ENCODE results near the gene CXCL13. TPM values are rescaled to one million over a fixed set of nuclear protein-coding genes. Genes with fewer than 3 reads are reported as not detected.
"Not testable (repeated sequence)": the region's sequence is repeated elsewhere in the genome, so short reads cannot be mapped to it uniquely, and the experiment has no call there.

The CXCL13 gene
- total RNA-seq (ENCODE audit: unreplicated experiment), result not detected
- long read RNA-seq, result 0 reads

- no peak for TF ChIP-seq CTCF (IDR thresholded peaks at IDR 0.05; ENCODE audit: unreplicated experiment)
- Mint-ChIP-seq H3K27ac (ENCODE audit: unreplicated experiment) (no peak within 1 kb of the TSS), H3K36me3 (ENCODE audit: low read depth, unreplicated experiment) (no peaks in the 10 kb centered on the region), H3K4me3 (ENCODE audit: unreplicated experiment) (no peak within 1 kb of the TSS), H3K4me1 (ENCODE audit: unreplicated experiment) (no peaks in the 10 kb centered on the region), H3K27me3 (ENCODE audit: unreplicated experiment) (no peaks in the 10 kb centered on the region), H3K9me3 (ENCODE audit: unreplicated experiment) (no peaks in the 10 kb centered on the region)
- DNase-seq (ENCODE audit: low spot score), result no peak
Measured at GRCh38 chr4:77605210-77605902, at the start of gene CXCL13. CXCL13 (plus strand) TSS chr4:77605820; CDS start chr4:77605866, 46 bp downstream.

DNA sequence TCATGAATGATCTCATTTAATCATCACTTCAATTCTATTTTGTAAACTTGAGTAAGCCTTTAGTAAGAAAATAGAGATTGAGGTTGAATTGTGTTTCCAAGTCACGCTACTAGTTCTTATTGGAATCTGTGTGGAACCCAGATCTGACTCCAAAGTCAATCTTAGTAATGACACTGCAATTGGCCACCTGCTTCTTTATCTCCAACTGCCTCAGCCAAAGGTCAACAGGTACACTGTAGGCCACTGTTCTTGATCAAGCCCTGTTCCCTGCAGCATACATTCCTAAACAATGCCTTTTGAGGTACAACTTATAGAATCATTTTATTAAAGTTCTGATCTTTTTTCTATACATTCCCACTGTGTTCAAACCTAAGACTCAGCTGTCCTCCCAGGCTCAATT lies 45.5 kb upstream of the CXCL13 start:
- Mint-ChIP-seq H3K36me3 (ENCODE audit: low read depth, unreplicated experiment) (no peaks in the 10 kb centered on the region), H3K27me3 (ENCODE audit: unreplicated experiment) (no peaks in the 10 kb centered on the region), H3K4me3 (ENCODE audit: unreplicated experiment) (no peak overlapping the region), H3K27ac (ENCODE audit: unreplicated experiment) (no peak overlapping the region), H3K9me3 (ENCODE audit: unreplicated experiment) (no peaks in the 10 kb centered on the region), H3K4me1 (ENCODE audit: unreplicated experiment) (no peaks in the 10 kb centered on the region)
- DNase-seq (ENCODE audit: low spot score), result no peak
- TF ChIP-seq CTCF (IDR thresholded peaks at IDR 0.05; ENCODE audit: unreplicated experiment), result no peak

DNA sequence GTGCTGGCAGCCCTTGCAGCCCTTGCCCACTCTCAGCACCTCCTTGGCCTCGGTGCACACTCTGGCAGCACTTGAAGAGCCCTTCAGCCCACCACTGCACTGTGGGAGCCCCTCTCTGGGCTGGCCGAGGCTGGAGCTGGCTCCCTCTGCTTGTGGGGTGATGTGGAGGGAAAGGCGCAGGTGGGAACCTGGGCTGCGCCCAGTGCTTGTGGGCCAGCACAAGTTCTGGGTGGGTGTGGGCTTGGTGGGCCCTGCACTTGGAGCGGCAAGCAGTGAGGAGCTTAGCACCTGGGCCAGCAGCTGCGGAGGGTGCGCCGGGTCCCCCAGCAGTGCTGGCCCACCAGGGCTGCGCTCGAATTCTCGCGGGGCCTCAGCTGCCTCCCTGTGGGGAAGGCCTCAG lies 43.9 kb upstream of the CXCL13 start:
- H3K36me3 Mint-ChIP-seq (ENCODE audit: low read depth, unreplicated experiment); H3K4me1 Mint-ChIP-seq (ENCODE audit: unreplicated experiment); H3K4me3 Mint-ChIP-seq (ENCODE audit: unreplicated experiment); H3K27ac Mint-ChIP-seq (ENCODE audit: unreplicated experiment); H3K27me3 Mint-ChIP-seq (ENCODE audit: unreplicated experiment); DNase-seq (ENCODE audit: low spot score); H3K9me3 Mint-ChIP-seq (ENCODE audit: unreplicated experiment): not testable (repeated sequence)

DNA sequence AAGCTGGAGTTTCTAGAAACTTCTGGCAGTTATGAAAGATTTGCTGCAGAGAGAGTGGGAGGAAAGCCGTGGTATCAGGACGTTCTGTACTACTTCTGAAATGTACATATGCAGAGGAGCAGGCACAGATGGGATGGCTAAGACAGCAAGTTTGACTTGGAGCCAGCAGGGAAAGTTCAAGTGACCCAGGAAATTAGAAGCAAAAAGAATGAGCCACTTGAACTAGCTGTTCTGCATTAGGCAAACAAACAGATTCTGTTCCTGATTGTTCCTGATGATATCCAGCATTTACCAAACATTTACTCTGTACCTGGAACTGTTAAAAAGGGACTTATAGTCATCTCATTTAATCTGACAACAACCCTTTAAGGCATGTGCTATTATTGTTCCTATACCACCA lies 41.4 kb upstream of the CXCL13 start:
- Mint-ChIP-seq H3K9me3 (ENCODE audit: unreplicated experiment) (no peaks in the 10 kb centered on the region), H3K4me1 (ENCODE audit: unreplicated experiment) (no peaks in the 10 kb centered on the region), H3K36me3 (ENCODE audit: low read depth, unreplicated experiment) (no peaks in the 10 kb centered on the region), H3K27me3 (ENCODE audit: unreplicated experiment) (peaks cover under 1% of the 10 kb centered on the region), H3K4me3 (ENCODE audit: unreplicated experiment) (no peak overlapping the region), H3K27ac (ENCODE audit: unreplicated experiment) (no peak overlapping the region)
- no peak for TF ChIP-seq CTCF (IDR thresholded peaks at IDR 0.05; ENCODE audit: unreplicated experiment)
- DNase-seq (ENCODE audit: low spot score), result no peak

DNA sequence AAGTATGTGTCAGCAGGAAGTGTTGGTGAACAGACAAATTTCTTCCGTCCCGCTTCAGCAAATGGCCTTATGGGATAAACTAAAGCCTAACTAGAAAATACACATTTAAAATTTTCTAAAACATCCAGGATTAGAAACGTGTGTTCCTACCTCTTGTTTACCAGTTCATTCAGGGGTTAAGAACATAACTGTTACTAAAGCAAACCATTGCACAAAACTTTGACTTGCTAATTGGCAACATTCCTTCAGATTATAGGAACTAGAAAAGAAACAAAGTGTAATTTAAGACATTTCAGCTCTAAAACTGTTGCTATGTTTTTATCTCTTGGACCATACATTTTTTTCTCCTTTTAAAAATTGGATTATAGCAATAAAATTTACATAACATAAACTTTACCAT lies 39.5 kb upstream of the CXCL13 start:
- Mint-ChIP-seq H3K4me1 (ENCODE audit: unreplicated experiment) (no peaks in the 10 kb centered on the region), H3K27me3 (ENCODE audit: unreplicated experiment) (peaks cover 3% of the 10 kb centered on the region)

More for the DNA sequence above, 39.5 kb upstream of the CXCL13 start:
- H3K36me3 Mint-ChIP-seq (ENCODE audit: low read depth, unreplicated experiment), result peaks cover 3% of the 10 kb centered on the region
- DNase-seq (ENCODE audit: low spot score), result no peak
- no peak overlapping the region for H3K27ac Mint-ChIP-seq (ENCODE audit: unreplicated experiment)
- H3K9me3 Mint-ChIP-seq (ENCODE audit: unreplicated experiment), result no peaks in the 10 kb centered on the region
- no peak for TF ChIP-seq CTCF (IDR thresholded peaks at IDR 0.05; ENCODE audit: unreplicated experiment)
- no peak overlapping the region for H3K4me3 Mint-ChIP-seq (ENCODE audit: unreplicated experiment)

Measured in endothelial cell (in vitro differentiated cells).